Smooth muscle cell of the brain vasculature (primary cell): ENCODE measurements around the gene SPINDOC.
"Not testable (repeated sequence)": the region's sequence is repeated elsewhere in the genome, so short reads cannot be mapped to it uniquely, and the experiment has no call there.

Source experiments
- DNase-seq: peaks from one replicate; pipeline ENCODE4 v3.0.0-alpha.2; 2012; ENCODE audit warnings: low read depth, low spot score

The SPINDOC gene

DNA sequence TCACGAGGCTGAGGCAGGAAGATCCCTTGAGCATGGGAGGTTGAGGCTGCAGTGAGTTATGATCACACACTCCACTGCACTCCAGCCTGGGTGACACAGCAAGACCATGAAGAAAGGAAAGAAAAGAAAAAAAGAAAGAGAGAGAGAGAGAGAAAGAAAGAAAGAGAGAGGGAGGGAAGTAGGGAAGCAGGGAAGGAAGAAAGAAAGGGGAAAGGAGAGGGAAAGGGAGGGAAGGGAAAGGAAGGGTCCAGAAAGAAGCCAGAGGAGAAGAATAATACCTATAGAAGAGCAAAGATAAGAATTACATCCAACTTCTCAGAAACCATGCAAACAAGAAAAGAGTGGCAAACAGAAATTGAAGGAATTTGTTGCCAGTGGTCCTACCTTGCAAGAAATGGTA is 27.4 kb upstream of the SPINDOC start:
- no peak for DNase-seq

DNA sequence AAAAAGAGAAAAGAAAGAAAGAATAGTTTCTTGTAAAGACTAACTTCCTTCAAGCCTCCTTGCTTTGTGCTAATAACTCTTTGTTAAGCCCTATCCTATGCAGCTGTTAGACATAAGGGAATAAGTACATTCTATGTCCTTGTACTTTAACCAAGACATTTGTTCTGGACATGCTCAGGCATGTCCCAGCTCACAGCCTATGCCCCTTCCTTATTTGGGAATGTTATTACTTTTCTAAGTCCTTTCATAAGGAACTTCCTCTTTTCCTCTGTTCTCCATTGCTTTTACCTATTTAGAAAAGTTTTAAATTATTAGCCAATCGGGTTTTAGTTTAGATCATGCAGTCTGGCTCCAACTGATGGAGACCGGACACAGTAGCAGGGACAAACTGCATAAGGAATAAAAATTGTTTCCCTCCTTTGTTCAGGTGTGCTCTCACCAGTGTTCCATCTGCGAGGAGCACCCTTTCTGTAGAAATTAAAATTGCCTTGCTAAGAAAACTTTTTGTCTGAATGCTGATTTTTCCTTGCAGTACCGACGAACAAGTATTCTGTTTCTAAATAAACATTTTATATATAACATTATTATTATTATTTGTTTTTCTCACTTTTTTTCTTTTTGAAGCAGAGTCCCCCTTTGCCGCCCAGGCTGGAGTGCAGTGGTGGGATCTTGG is 21.6 kb upstream of the SPINDOC start:
- no peak for DNase-seq

DNA sequence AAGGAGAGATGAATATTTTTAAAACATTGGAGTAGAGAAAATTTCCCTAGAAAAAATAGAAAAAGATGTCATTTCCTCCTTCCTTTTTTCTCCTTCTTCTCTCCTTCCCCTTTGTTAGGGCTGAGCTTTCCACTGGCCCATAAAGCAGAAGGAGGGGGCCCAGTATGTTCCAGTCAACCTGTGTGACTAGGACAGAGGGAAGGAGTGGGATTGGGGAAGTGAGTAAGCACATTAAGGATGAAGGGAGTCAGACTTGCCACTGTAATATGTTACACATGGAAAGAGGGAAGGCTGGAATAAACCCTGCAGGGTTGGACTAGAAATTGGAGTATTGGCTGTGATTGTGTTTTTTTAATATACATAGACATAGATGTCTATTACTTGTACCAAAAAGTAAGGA is 20.1 kb upstream of the SPINDOC start:
- DNase-seq, result no peak

DNA sequence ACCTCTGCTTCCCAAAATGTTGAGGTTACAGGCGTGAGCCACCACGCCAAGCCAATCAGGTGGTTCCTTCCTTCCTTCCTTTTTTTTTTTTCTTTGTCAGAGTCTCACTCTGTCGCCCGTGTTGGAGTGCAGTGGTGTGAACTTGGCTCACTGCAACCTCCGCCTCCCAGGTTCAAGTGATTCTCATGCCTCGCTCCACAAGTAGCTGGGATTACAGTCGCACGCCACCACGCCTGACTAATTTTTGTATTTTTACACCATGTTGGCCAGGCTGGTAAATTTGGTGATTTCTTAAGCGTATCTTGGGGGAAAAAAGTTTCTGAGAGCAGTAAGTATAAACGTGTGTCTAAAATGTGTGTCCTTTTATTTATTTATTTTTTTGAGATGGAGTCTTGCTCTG is 18.2 kb upstream of the SPINDOC start:
- no peak for DNase-seq

DNA sequence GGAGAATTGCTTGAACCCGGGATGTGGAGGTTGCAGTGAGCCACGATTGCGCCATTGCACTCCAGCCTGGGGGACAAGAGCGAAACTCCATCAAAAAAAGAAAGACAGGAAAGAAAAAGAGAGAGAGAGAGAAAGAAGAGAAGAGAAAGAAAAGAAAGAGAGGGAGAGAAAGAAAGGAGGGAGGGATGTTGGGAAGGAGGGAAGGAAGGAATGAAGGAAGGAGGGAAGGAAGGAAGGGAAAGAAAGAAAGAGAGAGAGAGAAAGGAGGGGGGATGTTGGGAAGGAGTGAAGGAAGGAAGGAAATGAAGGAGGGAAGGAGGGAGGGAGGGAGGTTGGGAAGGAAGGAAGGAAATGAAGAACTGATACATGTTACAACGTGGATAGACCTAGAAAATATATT is 12.3 kb upstream of the SPINDOC start:
- no peak for DNase-seq

DNA sequence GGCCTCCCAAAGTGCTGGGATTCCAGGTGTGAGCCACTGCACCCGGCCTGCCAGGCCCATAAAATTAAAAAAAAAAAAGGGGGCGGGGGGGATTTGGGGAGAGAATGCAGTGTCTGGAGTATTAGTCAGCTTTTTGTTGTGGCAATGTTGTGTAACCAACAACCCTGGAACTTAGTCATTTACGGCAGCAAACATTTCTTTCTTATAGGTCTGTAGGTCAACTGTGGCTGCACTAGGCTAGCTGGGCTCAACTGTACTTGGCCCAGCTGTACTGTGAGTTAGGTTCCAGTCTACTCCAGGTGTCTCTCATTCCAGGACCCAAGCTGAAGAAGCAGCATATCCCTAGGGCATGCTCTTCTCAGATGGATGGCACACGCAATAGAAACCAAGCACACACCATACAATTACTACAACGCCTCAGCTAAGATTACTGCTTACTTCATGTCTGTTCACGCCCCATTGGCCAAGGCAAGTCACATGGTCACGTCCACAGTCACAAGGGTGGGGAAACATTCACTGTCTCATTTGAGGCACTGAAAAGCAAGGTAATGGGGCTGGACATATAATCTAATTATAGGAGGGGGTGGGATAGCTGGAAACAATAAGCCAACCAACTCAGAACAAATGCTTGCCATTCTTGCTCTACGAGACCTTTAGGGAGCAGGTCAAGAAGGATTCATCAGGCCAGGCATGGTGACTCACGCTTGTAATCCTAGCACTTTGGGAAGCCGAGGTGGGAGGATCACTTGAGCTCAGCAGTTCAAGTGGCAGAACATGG is 10.4 kb upstream of the SPINDOC start:
- DNase-seq, result no peak

DNA sequence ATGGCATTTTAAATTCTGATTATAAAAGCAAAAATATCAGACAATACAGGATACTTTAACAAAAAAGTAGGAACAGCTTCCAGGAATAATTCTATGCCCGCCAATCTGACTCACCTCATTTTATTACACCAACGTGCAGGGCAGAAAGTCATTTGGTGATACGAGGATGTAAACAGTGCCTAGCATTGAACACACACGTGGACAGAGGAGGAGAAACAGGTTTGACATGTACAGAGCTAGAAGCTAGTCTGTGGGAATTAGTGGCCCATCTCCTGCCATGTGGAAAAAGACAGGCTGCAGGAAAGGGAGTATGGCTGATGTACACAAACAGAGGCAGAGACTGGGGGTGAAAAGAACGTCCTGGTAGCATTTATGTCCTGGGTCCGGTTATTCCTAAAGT is 9.0 kb upstream of the SPINDOC start:
- DNase-seq, result no peak

DNA sequence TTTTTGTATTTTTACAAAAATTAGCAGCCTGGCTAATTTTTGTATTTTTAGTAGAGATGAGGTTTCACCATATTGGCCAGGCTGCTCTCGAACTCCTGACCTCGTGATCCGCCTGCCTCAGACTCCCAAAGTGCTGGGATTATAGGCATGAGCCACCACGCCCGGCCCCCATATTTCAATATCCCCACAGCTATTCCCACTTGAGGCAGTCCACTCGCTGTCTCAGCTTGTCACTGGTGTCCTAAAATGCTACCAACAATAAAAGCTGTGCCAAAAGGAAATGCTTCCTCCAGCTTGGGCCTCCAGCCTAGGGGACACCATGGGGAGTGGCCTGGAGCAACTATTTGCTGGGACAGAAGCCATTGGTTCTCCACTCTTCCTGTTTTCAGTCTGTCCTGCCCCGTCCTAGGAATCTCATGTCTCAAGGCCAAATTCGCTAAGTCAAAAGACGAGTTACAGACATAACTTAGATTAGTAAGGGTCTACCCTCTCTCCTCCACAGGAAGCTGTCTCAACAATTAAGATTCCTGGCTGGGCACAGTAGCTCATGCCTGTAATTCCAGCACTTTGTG is 7.3 kb upstream of the SPINDOC start:
- DNase-seq, result no peak

DNA sequence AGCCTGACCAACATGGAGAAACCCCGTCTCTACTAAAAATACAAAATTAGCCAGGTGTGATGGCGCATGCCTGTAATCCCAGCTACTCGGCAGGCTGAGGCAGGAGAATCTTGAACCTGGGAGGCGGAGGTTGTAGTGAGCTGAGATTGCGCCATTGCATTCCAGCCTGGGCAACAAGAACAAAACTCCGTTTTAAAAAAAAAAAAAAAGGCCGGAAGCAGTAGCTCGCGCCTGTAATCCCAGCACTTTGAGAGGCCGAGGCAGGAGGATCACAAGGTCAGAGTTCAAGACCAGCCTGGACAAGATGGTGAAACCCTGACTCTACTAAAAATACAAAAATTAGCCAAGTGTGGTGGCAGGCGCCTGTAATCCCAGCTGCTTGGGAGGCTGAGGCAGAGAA is 2.9 kb upstream of the SPINDOC start:
- DNase-seq, result not testable (repeated sequence)

DNA sequence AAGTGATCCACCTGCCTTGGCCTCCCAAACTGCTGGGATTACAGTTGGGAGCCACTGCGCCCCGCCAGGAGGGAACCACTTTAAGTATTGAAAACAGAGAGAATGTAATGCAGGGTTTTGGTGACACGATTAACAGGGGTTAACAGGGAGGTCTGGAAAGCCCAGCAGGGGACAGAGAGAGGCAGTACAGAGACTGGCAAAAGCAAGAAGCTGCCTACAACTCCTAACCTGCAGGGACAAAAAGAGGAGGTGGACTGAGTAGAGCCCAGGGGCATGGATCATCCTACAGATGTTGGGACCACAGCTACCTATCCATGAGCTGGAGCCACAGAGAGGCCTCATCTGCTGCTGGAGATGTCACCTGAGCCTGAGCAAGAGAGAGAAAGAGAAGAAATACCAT is 1.7 kb upstream of the SPINDOC start:
- DNase-seq, result no peak

DNA sequence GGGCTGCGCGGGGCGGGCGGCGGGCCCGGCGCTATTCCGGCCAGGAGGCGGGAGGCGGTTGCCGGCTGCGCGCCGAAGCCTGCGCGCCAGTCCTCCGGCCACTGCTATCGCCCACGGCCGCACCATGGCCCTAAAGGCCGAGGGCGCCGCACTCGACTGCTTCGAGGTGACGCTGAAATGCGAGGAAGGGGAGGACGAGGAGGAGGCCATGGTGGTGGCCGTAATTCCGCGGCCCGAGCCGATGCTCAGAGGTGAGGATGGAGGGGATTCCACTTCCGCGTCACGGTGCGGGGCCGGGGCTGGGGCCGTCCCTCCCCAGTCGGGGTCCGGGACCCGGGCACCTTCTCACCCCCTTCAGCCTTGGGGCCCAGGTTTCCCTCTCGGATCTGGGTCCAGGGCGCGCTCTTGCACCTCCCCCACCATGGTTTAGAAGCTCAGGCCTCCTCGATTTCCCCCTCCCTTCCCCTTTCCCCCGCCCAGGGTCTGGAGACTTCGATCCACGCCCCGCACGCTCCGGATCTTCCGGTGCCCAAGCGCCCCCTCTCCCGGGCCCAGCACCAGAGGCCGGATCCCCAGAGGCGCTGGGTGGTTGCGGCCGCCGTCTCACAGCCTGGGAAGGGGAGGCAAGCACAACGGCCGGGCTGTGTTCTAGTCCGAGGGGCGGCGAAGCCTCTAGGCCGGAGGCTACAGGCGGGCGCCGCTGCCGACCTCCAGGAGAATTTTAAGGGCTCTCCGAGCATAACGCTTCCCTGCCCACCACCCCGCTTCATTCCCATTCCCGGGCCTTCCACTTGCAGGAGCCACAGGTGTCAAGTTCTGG is 517 bp downstream of the SPINDOC start:
- DNase-seq, result no peak

DNA sequence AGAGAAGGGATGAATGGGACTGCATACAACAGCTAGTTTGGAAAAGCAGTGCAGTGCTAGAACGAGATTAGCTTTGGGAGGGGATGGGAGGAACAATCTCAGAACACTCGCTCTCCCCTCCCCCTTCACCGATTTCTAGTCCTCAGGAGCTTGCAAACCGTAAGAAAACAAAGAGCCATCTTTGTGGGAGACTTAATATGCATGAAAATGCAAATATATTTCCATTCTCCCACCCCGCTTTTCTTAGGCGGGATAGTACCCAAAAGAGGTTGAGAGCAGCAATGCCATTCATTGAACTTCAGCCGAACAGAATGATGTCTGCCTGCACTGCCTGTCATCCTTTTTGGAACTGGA is 1.1 kb downstream of the SPINDOC start:
- DNase-seq, result no peak

DNA sequence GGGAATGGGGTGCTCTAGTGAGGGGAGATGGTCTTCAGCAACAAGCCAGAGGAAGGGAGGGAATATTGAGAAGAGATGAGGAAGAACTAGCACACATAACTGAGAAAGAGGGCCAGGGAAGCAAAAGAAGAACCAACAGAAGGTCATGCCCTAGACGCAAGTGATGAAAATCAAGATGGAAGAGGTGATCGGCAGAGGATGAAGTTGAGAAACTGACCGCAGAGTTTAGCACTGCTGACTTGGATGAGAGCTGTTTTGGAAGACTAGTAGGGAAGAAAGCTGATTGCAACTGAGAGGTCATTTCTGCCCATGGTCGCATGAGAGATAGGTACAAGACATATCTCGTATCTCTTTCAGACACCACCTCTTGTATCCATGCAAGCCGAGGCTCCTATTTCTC is 2.9 kb downstream of the SPINDOC start:
- no peak for DNase-seq

DNA sequence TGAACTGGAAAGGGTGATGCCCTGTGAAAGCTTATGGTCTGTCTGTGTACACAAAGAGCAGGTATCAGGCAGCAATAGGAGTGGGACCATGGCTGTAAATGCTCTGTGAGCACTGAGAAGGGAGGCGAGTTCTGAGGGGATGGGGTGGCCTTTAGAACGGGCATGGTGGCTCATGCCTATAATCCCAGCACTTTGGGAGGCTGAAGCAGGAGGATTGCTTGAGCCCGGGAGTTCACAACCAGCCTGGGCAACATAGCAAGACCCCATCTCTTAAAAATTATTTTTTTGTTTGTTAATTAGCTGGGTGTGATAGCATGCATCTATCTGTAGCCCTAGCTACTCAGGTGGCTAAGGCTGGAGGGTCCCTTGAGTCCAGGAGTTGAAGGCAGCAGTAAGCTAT is 3.5 kb downstream of the SPINDOC start:
- DNase-seq, result no peak

DNA sequence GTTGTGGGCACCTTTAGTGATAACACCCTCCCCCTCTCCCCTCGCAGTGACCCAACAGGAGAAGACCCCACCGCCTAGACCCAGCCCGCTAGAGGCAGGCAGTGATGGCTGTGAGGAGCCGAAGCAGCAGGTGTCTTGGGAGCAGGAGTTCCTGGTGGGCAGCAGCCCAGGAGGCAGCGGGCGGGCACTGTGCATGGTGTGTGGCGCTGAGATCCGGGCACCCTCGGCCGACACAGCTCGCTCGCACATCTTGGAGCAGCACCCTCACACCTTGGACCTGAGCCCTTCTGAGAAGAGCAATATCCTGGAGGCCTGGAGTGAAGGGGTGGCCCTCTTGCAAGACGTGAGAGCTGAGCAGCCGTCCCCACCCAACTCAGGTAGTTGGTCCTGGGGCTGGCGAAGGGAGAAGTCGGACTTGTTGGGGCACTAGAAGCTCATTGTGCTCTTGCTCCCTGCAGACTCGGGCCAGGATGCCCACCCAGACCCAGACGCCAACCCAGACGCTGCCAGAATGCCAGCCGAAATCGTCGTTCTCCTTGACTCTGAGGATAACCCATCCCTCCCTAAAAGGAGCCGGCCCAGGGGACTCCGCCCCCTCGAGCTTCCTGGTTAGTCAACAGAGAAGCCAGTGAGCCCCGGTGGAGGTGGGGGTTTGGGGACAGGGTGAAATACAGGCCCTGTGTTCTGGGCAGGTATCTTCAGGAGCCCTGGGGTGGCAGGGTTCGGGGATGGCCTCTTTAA is 4.7 kb downstream of the SPINDOC start:
- no peak for DNase-seq

DNA sequence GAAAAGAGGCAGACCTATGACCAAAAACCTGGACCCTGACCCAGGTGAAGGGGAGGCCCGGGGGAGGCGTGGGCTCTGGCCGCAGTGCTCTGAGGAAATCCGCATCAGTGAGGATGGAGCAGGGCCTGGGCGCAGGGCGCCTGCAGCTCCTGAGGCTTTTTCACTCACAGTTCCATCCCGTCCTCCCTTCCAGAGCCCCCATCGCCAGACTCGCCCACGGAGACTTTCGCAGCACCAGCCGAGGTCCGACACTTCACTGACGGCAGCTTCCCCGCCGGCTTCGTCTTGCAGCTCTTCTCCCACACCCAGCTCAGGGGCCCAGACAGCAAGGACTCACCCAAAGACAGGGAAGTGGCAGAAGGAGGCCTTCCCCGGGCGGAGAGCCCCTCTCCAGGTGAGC is 5.4 kb downstream of the SPINDOC start:
- DNase-seq, result no peak

DNA sequence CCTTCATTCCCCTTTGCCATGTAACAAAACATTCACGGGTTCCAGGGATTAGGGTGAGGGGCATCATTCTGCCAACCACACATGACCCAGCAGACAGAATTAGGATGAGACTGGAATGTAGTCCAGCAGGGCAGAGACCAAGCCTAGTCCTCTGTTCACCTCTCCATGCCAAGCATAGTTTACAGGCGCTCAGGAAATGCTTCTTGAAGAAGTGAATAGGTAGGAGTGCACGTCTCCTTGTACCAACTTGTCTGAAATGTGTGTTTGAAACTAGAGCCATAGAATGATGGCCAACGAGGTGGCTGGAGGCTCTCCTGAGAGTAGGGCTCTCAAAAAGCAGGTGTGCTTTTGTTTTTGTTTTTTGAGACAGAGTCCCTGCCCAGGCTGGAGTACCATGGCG is 8.2 kb downstream of the SPINDOC start:
- no peak for DNase-seq

DNA sequence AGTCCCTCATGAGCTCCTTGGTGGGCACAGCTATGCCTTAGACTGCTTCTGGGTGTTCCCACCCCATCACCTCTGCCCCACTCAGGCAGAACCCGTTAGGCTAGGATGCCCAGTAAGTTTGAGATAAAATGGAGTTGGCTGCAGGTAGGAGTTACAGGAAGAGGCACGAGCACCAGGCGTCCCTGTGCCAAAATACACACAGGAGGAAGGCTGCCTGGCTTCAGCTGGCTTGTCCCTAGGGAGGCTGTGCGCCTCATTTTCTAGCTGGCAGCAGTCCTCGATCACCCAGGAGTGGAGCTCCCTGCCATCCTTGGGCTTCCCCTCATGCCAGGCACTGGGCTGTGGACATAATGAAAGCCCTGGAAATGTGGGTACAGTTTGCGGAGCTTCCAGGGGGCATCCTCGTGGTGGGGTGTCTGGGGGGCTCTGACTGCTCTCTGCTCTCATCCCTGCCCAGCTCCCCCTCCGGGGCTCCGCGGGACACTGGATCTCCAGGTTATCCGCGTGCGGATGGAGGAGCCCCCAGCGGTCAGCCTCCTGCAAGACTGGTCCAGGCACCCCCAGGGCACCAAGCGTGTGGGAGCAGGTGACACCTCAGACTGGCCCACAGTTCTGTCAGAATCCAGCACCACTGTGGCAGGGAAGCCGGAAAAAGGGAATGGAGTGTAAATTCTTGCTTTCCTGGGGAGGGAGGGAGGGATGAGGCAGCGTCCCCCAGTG is 13.4 kb downstream of the SPINDOC start:
- no peak for DNase-seq

DNA sequence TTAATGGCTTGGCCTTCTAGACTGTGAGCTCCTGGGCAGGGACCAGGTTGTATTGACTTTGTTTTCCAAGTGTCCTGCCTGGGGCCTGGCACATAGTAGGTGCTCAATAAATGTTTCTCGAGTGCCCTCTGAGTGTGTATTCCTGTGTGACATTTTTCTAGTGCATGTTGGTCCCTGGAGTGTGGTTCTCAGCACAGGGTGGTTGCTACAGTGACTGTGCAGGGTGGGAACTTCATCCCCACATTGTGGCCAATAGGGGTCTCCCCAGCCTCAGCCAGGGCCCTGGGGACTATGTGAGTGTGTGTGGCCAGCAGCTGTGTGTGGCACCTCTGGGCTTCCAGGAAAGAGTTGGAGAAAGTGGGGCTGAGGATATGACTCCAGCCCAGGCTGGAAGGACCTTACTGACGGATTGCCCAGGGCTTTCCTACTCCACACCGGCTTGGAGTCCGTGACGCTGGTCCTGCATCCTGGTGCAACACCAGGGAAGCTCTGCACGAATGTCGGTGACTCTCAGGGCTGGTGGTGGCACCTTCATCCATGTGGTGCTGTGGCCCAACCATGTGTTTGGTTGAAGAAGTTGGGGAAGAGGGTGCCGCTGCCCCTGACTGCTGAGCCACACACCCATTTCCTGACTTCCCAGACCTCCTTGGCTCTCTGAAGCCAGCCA is 16.7 kb downstream of the SPINDOC start:
- no peak for DNase-seq

DNA sequence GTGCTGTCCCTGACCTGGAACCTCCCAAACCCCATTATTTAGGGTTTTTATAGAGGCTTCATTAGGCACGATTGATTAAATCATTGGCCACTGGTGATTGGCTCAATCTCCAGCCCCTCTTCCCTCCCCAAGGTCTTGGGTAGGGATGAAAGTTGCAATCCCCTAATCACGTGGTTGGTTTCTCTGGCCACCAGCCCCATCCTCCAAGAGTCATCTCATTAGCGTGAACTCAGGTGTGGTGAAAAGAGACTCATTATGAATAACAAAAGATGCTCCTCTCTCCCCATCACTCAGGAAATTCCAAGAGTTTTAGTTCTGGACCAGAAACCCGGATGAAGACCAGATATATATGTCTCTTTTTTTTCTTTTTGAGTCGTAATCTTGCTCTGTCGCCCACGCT is 18.1 kb downstream of the SPINDOC start:
- DNase-seq, result no peak

DNA sequence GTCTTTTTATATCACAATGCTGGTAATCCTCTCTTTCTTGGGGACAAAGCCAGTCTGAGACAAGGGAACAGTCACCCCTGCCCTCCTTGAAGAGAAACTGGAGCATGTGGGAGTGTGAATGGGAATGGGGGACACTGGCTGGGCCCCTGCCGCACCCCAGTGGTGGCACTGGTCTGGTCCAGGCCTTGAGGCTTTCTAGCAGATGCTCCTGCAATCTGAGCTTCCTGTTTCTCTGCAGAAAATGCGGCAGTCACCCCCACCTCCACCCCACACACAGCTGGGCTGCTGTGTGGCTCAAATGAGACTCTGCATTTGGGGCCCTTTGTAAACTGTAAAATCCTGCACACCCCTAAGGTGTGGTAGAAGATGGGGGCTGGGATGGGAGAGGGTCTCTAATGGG is 19.1 kb downstream of the SPINDOC start:
- no peak for DNase-seq
